Measurements from ENCODE around the gene FMN1. TPM values are rescaled to one million over a fixed set of nuclear protein-coding genes. Genes with fewer than 3 reads are reported as not detected.

FMN1 gene
- total and polyA plus RNA-seq, 7 donors, result 3.0 to 19.9 (median 6.7) TPM

GRCh38 chr15:32844118-32844711 lies 350.3 kb downstream of the FMN1 start:
- WGBS, 2 donors, result 81 to 90% methylated on average over 2 of the region's 2 CpGs

GRCh38 chr15:32843219-32843815 lies 351.2 kb downstream of the FMN1 start:
- Histone ChIP-seq H3K4me3 (no peak overlapping the region), H3K36me3 (no peaks in the 10 kb centered on the region), H3K4me1 (no peaks in the 10 kb centered on the region), H3K27me3 (no peaks in the 10 kb centered on the region), H3K9me3 (no peaks in the 10 kb centered on the region), H3K27ac (no peak overlapping the region)
- 73 to 79% methylated on average over 6 of the region's 6 CpGs for WGBS, 2 donors
- no peak for TF ChIP-seq POLR2A (IDR thresholded peaks at IDR 0.05)
- no peak for TF ChIP-seq CTCF (IDR thresholded peaks at IDR 0.05)
- no peak for TF ChIP-seq POLR2AphosphoS5 (IDR thresholded peaks at IDR 0.05)
- no peak for TF ChIP-seq EP300 (IDR thresholded peaks at IDR 0.05)
- DNase-seq, result no peak
- intact Hi-C loops (cut with DNase I), result loop anchor here (10.0 kb wide), 1 partner anchor 151 kb away; no protein-coding TSS in a partner anchor

More at GRCh38 chr15:32844118-32844711, 350.3 kb downstream of the FMN1 start:
- peak in 3 of 4 experiments; percentile 34 to 60 (median 44) for TF ChIP-seq CTCF (IDR thresholded peaks at IDR 0.05)
- TF ChIP-seq POLR2A (IDR thresholded peaks at IDR 0.05), result no peak
- intact Hi-C loops (cut with DNase I), result loop anchor here (10.0 kb wide), 1 partner anchor 151 kb away; no protein-coding TSS in a partner anchor
- no peaks in the 10 kb centered on the region for H3K36me3 ChIP-seq
- no peak for DNase-seq
- H3K27ac ChIP-seq, result no peak overlapping the region
- no peak overlapping the region for H3K4me3 ChIP-seq
- H3K9me3 ChIP-seq, result no peaks in the 10 kb centered on the region
- H3K4me1 ChIP-seq, result no peaks in the 10 kb centered on the region
- no peaks in the 10 kb centered on the region for H3K27me3 ChIP-seq

GRCh38 chr15:32842081-32842480 lies 352.4 kb downstream of the FMN1 start:
- intact Hi-C loops (cut with DNase I), result loop anchor here (10.0 kb wide), 1 partner anchor 153 kb away; no protein-coding TSS in a partner anchor
- DNase-seq, result no peak
- no peak for TF ChIP-seq POLR2AphosphoS5 (IDR thresholded peaks at IDR 0.05)
- TF ChIP-seq EP300 (IDR thresholded peaks at IDR 0.05), result no peak
- TF ChIP-seq POLR2A (IDR thresholded peaks at IDR 0.05), result no peak
- no peak for TF ChIP-seq CTCF (IDR thresholded peaks at IDR 0.05)
- Histone ChIP-seq H3K27ac (no peak overlapping the region), H3K4me3 (no peak overlapping the region), H3K27me3 (no peaks in the 10 kb centered on the region), H3K36me3 (no peaks in the 10 kb centered on the region), H3K9me3 (no peaks in the 10 kb centered on the region), H3K4me1 (no peaks in the 10 kb centered on the region)
- WGBS, 2 donors, result 86 to 89% methylated on average over 6 of the region's 6 CpGs

GRCh38 chr15:32840507-32841245 lies 353.8 kb downstream of the FMN1 start:
- Histone ChIP-seq H3K4me3 (no peak overlapping the region), H3K27me3 (no peaks in the 10 kb centered on the region), H3K36me3 (no peaks in the 10 kb centered on the region), H3K27ac (no peak overlapping the region), H3K9me3 (no peaks in the 10 kb centered on the region), H3K4me1 (no peaks in the 10 kb centered on the region)
- intact Hi-C loops (cut with DNase I), result loop anchor here (10.0 kb wide), 1 partner anchor 154 kb away; no protein-coding TSS in a partner anchor
- WGBS, 2 donors, result 70 to 77% methylated on average over 6 of the region's 6 CpGs
- TF ChIP-seq POLR2AphosphoS5 (IDR thresholded peaks at IDR 0.05), result no peak
- no peak for TF ChIP-seq EP300 (IDR thresholded peaks at IDR 0.05)
- TF ChIP-seq POLR2A (IDR thresholded peaks at IDR 0.05), result no peak
- TF ChIP-seq CTCF (IDR thresholded peaks at IDR 0.05), result no peak
- DNase-seq, result no peak
